Measurements from ENCODE around the gene FDCSP. TPM values are rescaled to one million over a fixed set of nuclear protein-coding genes. Genes with fewer than 3 reads are reported as not detected.
A peak's percentile ranks its signal among the peaks of the same experiment; 100 is the strongest.

Gene FDCSP
- total and polyA plus RNA-seq, 2 of the 13 experiments (the other 11 are each of a cell fraction or from before 2014, with no cell fraction given) = not detected

DNA sequence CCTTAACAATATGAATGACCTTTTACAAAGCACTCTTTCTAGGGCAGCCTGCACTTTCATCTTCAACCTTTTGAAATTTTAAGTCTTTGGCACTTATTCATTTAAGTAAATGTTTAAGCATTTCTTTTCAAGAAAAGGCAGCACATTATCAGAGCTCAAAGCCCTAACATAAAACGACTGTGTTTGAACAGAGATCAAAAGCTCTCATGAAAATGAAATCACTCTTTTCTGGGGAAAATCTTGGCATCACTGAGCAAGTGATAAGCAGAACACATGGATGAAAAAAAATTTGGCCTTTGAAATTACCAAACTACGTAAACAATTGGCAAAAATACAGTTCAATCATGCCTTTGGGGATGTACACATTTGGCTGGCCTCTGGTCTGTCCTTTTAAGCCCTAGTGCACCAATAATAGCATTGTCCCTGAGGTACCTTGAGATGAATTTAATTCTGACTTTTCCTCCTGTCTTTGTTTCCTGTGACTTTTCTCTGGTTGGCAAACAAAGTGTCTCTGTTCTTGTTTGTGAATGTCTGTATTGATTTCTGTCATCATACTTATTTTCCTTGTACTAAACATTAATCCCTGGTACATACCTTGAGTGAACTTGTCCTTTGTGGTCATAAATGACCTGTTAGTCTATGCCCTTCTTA, 43.3 kb upstream of the FDCSP start (continued):
- no peak for TF ChIP-seq ZNF773 (CRISPR knock-in tag; IDR thresholded peaks at IDR 0.05; ENCODE audit: borderline replicate concordance)
- TF ChIP-seq ZNF564 (CRISPR knock-in tag; IDR thresholded peaks at IDR 0.05) = no peak; the same call in 1 of the 2 replicates
- TF ChIP-seq, protein P1, sequence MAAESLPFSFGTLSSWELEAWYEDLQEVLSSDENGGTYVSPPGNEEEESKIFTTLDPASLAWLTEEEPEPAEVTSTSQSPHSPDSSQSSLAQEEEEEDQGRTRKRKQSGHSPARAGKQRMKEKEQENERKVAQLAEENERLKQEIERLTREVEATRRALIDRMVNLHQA (CRISPR knock-in tag; IDR thresholded peaks at IDR 0.05) = no peak
- no peak for TF ChIP-seq ZNF33A (CRISPR knock-in tag; IDR thresholded peaks at IDR 0.05; ENCODE audit: borderline replicate concordance)
- peak; percentile 77; the same call in 1 of the 2 replicates for TF ChIP-seq ZNF772 (CRISPR knock-in tag; IDR thresholded peaks at IDR 0.05)
- TF ChIP-seq ZNF230 (CRISPR knock-in tag; IDR thresholded peaks at IDR 0.05) = no peak; the same call in 1 of the 2 replicates
- no peak for TF ChIP-seq ZNF549 (CRISPR knock-in tag; IDR thresholded peaks at IDR 0.05)
- TF ChIP-seq SIN3A (IDR thresholded peaks at IDR 0.05; ENCODE audit: borderline replicate concordance, low read depth, low read length) = no peak
- peak; percentile 94 for TF ChIP-seq ASH2L (IDR thresholded peaks at IDR 0.05; ENCODE audit: insufficient read length, low read depth, low read length)
- no peak for TF ChIP-seq MATR3 (CRISPR knock-in tag; IDR thresholded peaks at IDR 0.05)
- 0 out of 2 replicates have a peak, but pooled peaks have one; percentile 48 for TF ChIP-seq SATB2 (CRISPR knock-in tag; IDR thresholded peaks at IDR 0.05)
- no peak for TF ChIP-seq HNRNPL (IDR thresholded peaks at IDR 0.05; ENCODE audit: low read depth, low read length)
- no peak for TF ChIP-seq PHF8 (CRISPR knock-in tag; IDR thresholded peaks at IDR 0.05)
- TF ChIP-seq ZNF83 (CRISPR knock-in tag; IDR thresholded peaks at IDR 0.05; ENCODE audit: borderline replicate concordance) = no peak
- 0 out of 2 replicates have a peak, but pooled peaks have one; percentile 23 for TF ChIP-seq ZSCAN31 (CRISPR knock-in tag; IDR thresholded peaks at IDR 0.05; ENCODE audit: low read depth)
- peak; percentile 64 for TF ChIP-seq HDAC1 (CRISPR knock-in tag; IDR thresholded peaks at IDR 0.05)
- TF ChIP-seq, protein P2, sequence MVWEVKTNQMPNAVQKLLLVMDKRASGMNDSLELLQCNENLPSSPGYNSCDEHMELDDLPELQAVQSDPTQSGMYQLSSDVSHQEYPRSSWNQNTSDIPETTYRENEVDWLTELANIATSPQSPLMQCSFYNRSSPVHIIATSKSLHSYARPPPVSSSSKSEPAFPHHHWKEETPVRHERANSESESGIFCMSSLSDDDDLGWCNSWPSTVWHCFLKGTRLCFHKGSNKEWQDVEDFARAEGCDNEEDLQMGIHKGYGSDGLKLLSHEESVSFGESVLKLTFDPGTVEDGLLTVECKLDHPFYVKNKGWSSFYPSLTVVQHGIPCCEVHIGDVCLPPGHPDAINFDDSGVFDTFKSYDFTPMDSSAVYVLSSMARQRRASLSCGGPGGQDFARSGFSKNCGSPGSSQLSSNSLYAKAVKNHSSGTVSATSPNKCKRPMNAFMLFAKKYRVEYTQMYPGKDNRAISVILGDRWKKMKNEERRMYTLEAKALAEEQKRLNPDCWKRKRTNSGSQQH (CRISPR knock-in tag; IDR thresholded peaks at IDR 0.05; ENCODE audit: low read depth) = no peak
- TF ChIP-seq, protein P3, sequence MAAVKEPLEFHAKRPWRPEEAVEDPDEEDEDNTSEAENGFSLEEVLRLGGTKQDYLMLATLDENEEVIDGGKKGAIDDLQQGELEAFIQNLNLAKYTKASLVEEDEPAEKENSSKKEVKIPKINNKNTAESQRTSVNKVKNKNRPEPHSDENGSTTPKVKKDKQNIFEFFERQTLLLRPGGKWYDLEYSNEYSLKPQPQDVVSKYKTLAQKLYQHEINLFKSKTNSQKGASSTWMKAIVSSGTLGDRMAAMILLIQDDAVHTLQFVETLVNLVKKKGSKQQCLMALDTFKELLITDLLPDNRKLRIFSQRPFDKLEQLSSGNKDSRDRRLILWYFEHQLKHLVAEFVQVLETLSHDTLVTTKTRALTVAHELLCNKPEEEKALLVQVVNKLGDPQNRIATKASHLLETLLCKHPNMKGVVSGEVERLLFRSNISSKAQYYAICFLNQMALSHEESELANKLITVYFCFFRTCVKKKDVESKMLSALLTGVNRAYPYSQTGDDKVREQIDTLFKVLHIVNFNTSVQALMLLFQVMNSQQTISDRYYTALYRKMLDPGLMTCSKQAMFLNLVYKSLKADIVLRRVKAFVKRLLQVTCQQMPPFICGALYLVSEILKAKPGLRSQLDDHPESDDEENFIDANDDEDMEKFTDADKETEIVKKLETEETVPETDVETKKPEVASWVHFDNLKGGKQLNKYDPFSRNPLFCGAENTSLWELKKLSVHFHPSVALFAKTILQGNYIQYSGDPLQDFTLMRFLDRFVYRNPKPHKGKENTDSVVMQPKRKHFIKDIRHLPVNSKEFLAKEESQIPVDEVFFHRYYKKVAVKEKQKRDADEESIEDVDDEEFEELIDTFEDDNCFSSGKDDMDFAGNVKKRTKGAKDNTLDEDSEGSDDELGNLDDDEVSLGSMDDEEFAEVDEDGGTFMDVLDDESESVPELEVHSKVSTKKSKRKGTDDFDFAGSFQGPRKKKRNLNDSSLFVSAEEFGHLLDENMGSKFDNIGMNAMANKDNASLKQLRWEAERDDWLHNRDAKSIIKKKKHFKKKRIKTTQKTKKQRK (IDR thresholded peaks at IDR 0.05; ENCODE audit: low read length) = no peak
- no peak for TF ChIP-seq ZBTB14 (CRISPR knock-in tag; IDR thresholded peaks at IDR 0.05)
- TF ChIP-seq, protein P4, sequence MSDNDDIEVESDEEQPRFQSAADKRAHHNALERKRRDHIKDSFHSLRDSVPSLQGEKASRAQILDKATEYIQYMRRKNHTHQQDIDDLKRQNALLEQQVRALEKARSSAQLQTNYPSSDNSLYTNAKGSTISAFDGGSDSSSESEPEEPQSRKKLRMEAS (IDR thresholded peaks at IDR 0.05) = peak; percentile 38; the same call in 1 of the 2 replicates
- TF ChIP-seq ZSCAN9 (CRISPR knock-in tag; IDR thresholded peaks at IDR 0.05; ENCODE audit: borderline replicate concordance) = 0 out of 2 replicates have a peak, but pooled peaks have one; percentile 24
- no peak for TF ChIP-seq SRY (CRISPR knock-in tag; IDR thresholded peaks at IDR 0.05)
- TF ChIP-seq TBX2 (CRISPR knock-in tag; IDR thresholded peaks at IDR 0.05; ENCODE audit: borderline replicate concordance) = peak; percentile 89
- TF ChIP-seq HDAC2 (CRISPR knock-in tag; IDR thresholded peaks at IDR 0.05) = peak; percentile 74

All from HepG2 (cell line).